Smooth muscle cell (in vitro differentiated cells): ENCODE measurements around the gene DIAPH3. TPM values are rescaled to one million over a fixed set of nuclear protein-coding genes. Genes with fewer than 3 reads are reported as not detected.

Experiments used
- DNase-seq: peaks from one replicate; lab custom pipeline; 2025; ENCODE audit not compliant: unreplicated experiment; lab: John Stamatoyannopoulos, UW
- H2AFZ ChIP-seq: fragments of 200-600 bp; sonication (generic); 2 replicates; pipeline ENCODE4 v1.6.0; 2016; ENCODE audit warnings: antibody characterized with exemption, low read depth, mild to moderate bottlenecking
- H3F3A ChIP-seq: fragments of 200-600 bp; sonication (generic); 2 replicates; pipeline ENCODE4 v1.6.0; 2017; ENCODE audit warnings: antibody characterized with exemption, low read depth
- H3K27ac ChIP-seq: fragments of 200-600 bp; sonication (generic); 2 replicates; pipeline ENCODE4 v1.5.1; 2016; ENCODE audit warnings: low read depth, mild to moderate bottlenecking
- H3K27me3 ChIP-seq: fragments of 200-600 bp; sonication (generic); 2 replicates; pipeline ENCODE4 v1.6.1; 2016; ENCODE audit warnings: low read depth, mild to moderate bottlenecking
- H3K36me3 ChIP-seq: fragments of 200-600 bp; sonication (generic); 2 replicates; pipeline ENCODE4 v1.5.1; 2016; ENCODE audit warnings: low read depth
- H3K4me1 ChIP-seq: fragments of 200-600 bp; sonication (generic); 2 replicates; pipeline ENCODE4 v1.5.1; 2016; ENCODE audit warnings: low read depth
- H3K4me2 ChIP-seq: fragments of 200-600 bp; sonication (generic); 2 replicates; pipeline ENCODE4 v1.6.0; 2016; ENCODE audit warnings: mild to moderate bottlenecking
- H3K4me3 ChIP-seq: fragments of 200-600 bp; sonication (generic); 2 replicates; pipeline ENCODE4 v1.5.1; 2016; ENCODE audit warnings: mild to moderate bottlenecking
- H3K79me2 ChIP-seq: fragments of 200-600 bp; sonication (generic); 2 replicates; pipeline ENCODE4 v1.6.0; 2016; ENCODE audit warnings: low read depth, mild to moderate bottlenecking
- H3K9ac ChIP-seq: fragments of 200-600 bp; sonication (generic); 2 replicates; pipeline ENCODE4 v1.6.0; 2016; ENCODE audit warnings: low read depth
- H3K9me3 ChIP-seq: fragments of 200-600 bp; sonication (generic); replicated peaks from 2 replicates; pipeline ENCODE4 v1.5.1; 2016; ENCODE audit warnings: low read depth
- H4K20me1 ChIP-seq: fragments of 200-600 bp; sonication (generic); 2 replicates; pipeline ENCODE4 v1.6.0; 2016; ENCODE audit warnings: low read depth
- WGBS: methylation state at CpG from one replicate; pipeline ENCODE4 v1.1.7; 2016; ENCODE audit warnings: low lambda C conversion rate; 5-methylcytosine and 5-hydroxymethylcytosine counted together
- polyA plus RNA-seq: library from polyadenylated mRNA; unstranded; fragments of >200 nt; fragmentation: Nextera tagmentation; extraction: Ambion mirVana; gene quantifications from 2 replicates; pipeline ENCODE4 v1.2.1, GENCODE V29; 2016
- total RNA-seq: library from RNA; depleted of rRNA; stranded (reverse); fragments of >200 nt; gene quantifications from 2 replicates; pipeline ENCODE4 v1.2.3, GENCODE V29; 2014
- TF ChIP-seq, protein P1 (sequence below): fragments of 200-600 bp; sonication (generic); IDR thresholded peaks from 2 replicates; pipeline ENCODE4 v1.5.1; 2017; ENCODE audit warnings: borderline replicate concordance, mild to moderate bottlenecking, antibody characterized with exemption; ENCODE audit not compliant: insufficient read depth, poor library complexity, severe bottlenecking

DIAPH3 gene
- total and polyA plus RNA-seq, 2 experiments from 2014 or later, result 6.8 to 9.5 TPM

DNA sequence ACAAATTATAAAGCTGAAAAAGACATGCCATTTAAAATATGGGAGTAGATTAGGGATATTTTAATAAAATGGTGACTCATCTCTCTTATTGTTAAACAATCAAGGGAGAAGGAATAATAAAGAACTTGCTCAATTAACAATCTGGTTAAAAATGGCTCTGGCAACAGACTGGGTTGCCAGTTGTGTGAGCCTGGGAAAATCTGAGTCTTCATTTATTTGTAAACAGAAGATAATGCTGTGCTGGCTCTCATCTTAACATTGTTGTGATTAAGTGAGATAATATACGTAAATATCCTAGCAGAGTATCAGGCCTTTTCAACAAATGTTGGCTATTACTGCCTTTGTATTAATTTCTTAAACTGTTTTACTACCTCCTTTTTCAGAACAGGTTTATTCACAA lies 453.3 kb downstream of the DIAPH3 start:
- no peaks in the 10 kb centered on the region for H3K79me2 ChIP-seq
- H3K36me3 ChIP-seq, result no peaks in the 10 kb centered on the region
- no peaks in the 10 kb centered on the region for H3K9me3 ChIP-seq
- H3K27me3 ChIP-seq, result no peaks in the 10 kb centered on the region
- H3K4me1 ChIP-seq, result no peaks in the 10 kb centered on the region
- H4K20me1 ChIP-seq, result no peaks in the 10 kb centered on the region
- H3K4me2 ChIP-seq, result no peak overlapping the region
- no peak overlapping the region for H3K4me3 ChIP-seq
- TF ChIP-seq, protein P1, sequence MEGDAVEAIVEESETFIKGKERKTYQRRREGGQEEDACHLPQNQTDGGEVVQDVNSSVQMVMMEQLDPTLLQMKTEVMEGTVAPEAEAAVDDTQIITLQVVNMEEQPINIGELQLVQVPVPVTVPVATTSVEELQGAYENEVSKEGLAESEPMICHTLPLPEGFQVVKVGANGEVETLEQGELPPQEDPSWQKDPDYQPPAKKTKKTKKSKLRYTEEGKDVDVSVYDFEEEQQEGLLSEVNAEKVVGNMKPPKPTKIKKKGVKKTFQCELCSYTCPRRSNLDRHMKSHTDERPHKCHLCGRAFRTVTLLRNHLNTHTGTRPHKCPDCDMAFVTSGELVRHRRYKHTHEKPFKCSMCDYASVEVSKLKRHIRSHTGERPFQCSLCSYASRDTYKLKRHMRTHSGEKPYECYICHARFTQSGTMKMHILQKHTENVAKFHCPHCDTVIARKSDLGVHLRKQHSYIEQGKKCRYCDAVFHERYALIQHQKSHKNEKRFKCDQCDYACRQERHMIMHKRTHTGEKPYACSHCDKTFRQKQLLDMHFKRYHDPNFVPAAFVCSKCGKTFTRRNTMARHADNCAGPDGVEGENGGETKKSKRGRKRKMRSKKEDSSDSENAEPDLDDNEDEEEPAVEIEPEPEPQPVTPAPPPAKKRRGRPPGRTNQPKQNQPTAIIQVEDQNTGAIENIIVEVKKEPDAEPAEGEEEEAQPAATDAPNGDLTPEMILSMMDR, result no peak
- no peak overlapping the region for H3K27ac ChIP-seq
- 42% methylated on average over 1 of the region's 1 CpG for WGBS
- no peaks in the 10 kb centered on the region for H3F3A ChIP-seq
- H3K9ac ChIP-seq, result no peak overlapping the region
- H2AFZ ChIP-seq, result no peak overlapping the region
- no peak for DNase-seq

DNA sequence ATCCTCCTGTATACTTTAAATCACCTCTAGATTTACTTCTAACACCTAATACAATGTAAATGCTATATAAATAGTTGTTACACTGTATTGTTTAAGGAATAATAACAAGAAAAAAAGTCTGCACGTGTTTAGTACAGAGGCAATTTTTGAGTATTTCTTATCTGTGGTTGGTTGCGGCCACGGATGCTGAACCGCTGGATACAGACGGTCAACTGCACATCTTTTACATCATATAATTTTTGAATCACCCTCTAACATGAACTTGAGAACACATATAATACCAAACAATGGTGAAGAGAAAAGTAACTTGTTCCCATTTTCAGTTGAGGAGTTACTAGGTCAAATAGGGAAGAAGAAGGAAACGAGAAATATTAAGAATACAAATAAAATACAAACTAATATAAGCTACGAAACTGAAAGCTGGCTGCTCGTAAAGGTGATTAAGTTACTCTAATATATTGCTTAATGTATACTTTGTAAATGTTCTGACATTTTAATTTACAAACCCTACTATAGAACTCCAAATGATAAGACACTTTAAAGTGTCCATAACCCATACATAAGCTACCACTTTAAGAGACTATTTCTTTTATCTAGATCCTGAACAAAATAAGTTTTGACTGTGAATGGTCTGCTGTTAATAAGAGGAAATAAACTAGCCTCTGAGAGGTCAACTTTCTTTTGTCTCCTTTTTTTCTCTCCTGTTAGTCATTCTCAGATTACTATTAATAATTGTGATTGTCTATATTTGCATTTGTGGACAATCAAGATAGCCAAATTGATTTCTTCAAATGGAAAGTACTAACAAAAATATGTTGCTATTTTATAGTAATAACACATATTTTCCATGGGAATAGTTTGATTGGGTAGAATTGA lies 457.4 kb downstream of the DIAPH3 start:
- H3F3A ChIP-seq, result no peaks in the 10 kb centered on the region
- H2AFZ ChIP-seq, result no peak overlapping the region
- H3K9ac ChIP-seq, result no peak overlapping the region
- no peaks in the 10 kb centered on the region for H3K36me3 ChIP-seq
- TF ChIP-seq, protein P1, result no peak
- no peak overlapping the region for H3K4me3 ChIP-seq
- H3K79me2 ChIP-seq, result no peaks in the 10 kb centered on the region
- 93% methylated on average over 8 of the region's 8 CpGs for WGBS
- H3K4me2 ChIP-seq, result no peak overlapping the region
- H3K4me1 ChIP-seq, result peaks cover 8% of the 10 kb centered on the region
- no peak for DNase-seq
- H3K9me3 ChIP-seq, result no peaks in the 10 kb centered on the region
- no peaks in the 10 kb centered on the region for H4K20me1 ChIP-seq
- H3K27ac ChIP-seq, result no peak overlapping the region
- no peaks in the 10 kb centered on the region for H3K27me3 ChIP-seq

DNA sequence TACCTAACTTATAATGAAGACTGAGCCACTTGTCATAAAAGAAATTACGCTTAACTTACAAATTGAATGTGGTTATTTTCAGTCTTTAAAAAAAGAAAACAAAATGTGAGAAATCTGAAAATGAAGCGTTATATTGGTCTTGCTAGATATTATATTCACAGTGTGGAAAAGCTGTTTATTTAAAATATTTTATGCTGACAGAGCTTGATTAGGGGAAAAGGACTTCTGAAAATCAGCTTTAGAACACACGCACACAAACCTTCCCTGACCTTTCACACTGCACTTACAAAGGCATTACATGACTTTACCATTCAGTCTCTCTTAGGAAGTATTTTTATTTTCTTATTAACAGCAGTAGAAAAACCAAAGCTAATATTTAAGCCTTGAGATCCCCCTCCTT lies 461.5 kb downstream of the DIAPH3 start:
- Histone ChIP-seq H3K27ac (no peak overlapping the region), H2AFZ (no peak overlapping the region), H3K9me3 (no peaks in the 10 kb centered on the region), H3K4me3 (no peak overlapping the region), H3K79me2 (no peaks in the 10 kb centered on the region), H3K27me3 (no peaks in the 10 kb centered on the region), H3K4me2 (no peak overlapping the region), H3K36me3 (no peaks in the 10 kb centered on the region), H3K4me1 (peaks cover 8% of the 10 kb centered on the region), H4K20me1 (no peaks in the 10 kb centered on the region), H3K9ac (no peak overlapping the region), H3F3A (no peaks in the 10 kb centered on the region)
- TF ChIP-seq, protein P1, result no peak
- 93% methylated on average over 3 of the region's 3 CpGs for WGBS
- DNase-seq, result no peak

DNA sequence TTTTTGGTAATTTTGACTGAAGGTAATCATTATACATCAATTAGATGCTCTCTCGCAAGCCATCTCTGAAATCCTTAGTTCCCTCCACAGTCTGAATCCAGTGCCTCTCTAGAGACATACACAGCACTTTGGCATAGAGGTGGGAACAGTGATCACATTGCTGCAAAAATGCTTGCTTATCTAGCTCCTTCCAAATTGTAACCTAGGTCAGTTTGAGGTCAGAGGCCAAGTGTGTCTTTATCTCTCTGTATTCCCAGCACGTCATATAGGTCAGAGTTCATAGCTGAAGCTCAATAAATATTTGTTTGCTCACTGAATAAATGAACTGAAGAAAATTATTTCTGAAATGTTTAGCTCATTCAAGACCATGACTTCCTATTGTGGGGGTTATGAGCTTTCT lies 462.5 kb downstream of the DIAPH3 start:
- no peak overlapping the region for H3K4me3 ChIP-seq
- H4K20me1 ChIP-seq, result no peaks in the 10 kb centered on the region
- WGBS, result 89% methylated on average over 2 of the region's 2 CpGs
- TF ChIP-seq, protein P1, result no peak
- H3K27ac ChIP-seq, result no peak overlapping the region
- H3K27me3 ChIP-seq, result no peaks in the 10 kb centered on the region
- peak overlapping the region; percentile 55 for H3K4me2 ChIP-seq
- H2AFZ ChIP-seq, result no peak overlapping the region
- no peaks in the 10 kb centered on the region for H3K36me3 ChIP-seq
- no peaks in the 10 kb centered on the region for H3K79me2 ChIP-seq
- no peak for DNase-seq
- H3K9ac ChIP-seq, result no peak overlapping the region
- no peaks in the 10 kb centered on the region for H3K9me3 ChIP-seq
- no peaks in the 10 kb centered on the region for H3F3A ChIP-seq
- peaks cover 8% of the 10 kb centered on the region for H3K4me1 ChIP-seq
